Measurements from ENCODE around the gene COL21A1. TPM values are rescaled to one million over a fixed set of nuclear protein-coding genes. Genes with fewer than 3 reads are reported as not detected.
"Not testable (repeated sequence)": the region's sequence is repeated elsewhere in the genome, so short reads cannot be mapped to it uniquely, and the experiment has no call there.

COL21A1 gene
- total RNA-seq, 1 donor: 19.2 TPM

DNA sequence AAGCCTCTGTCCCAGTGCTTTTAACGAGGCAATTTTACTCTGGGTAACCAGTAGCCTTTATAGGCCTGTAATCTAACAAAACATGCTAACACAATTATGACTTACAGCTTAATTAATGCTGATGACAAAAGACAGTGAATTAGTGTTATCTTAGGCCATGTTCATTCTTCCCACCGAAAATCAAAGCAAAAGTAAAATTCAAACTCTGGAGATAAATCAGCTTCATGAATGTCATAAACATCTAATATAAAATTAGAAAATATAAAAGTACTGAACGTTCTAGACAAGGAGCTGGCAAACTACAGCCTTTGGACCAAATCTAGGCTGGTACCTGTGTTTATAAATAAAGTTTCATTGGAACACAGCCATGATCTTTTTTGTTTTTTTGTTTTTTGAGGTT is 18.6 kb upstream of the COL21A1 start:
- no peak for DNase-seq (ENCODE audit: insufficient read length, low spot score, missing footprints)
- Histone ChIP-seq H3K9me3 (ENCODE audit: low read depth, low read length) (no peaks in the 10 kb centered on the region), H3K4me2 (ENCODE audit: insufficient read depth, low read length) (no peak overlapping the region), H3K79me2 (ENCODE audit: insufficient read depth, low read length) (no peaks in the 10 kb centered on the region), H2AFZ (ENCODE audit: low read length) (no peak overlapping the region), H3K4me1 (ENCODE audit: insufficient read depth, low read length) (no peaks in the 10 kb centered on the region), H4K20me1 (ENCODE audit: insufficient read depth, low read length) (no peaks in the 10 kb centered on the region), H3K27me3 (ENCODE audit: insufficient read depth, low read length) (no peaks in the 10 kb centered on the region), H3K4me3 (ENCODE audit: insufficient read depth, low read length) (no peak overlapping the region), H3K36me3 (ENCODE audit: insufficient read depth, low read length) (no peaks in the 10 kb centered on the region), H3K27ac (ENCODE audit: low read depth, low read length) (no peak overlapping the region)
- TF ChIP-seq, protein P1, sequence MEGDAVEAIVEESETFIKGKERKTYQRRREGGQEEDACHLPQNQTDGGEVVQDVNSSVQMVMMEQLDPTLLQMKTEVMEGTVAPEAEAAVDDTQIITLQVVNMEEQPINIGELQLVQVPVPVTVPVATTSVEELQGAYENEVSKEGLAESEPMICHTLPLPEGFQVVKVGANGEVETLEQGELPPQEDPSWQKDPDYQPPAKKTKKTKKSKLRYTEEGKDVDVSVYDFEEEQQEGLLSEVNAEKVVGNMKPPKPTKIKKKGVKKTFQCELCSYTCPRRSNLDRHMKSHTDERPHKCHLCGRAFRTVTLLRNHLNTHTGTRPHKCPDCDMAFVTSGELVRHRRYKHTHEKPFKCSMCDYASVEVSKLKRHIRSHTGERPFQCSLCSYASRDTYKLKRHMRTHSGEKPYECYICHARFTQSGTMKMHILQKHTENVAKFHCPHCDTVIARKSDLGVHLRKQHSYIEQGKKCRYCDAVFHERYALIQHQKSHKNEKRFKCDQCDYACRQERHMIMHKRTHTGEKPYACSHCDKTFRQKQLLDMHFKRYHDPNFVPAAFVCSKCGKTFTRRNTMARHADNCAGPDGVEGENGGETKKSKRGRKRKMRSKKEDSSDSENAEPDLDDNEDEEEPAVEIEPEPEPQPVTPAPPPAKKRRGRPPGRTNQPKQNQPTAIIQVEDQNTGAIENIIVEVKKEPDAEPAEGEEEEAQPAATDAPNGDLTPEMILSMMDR (IDR thresholded peaks at IDR 0.05; ENCODE audit: extremely low read depth, low read depth, low read length): no peak

DNA sequence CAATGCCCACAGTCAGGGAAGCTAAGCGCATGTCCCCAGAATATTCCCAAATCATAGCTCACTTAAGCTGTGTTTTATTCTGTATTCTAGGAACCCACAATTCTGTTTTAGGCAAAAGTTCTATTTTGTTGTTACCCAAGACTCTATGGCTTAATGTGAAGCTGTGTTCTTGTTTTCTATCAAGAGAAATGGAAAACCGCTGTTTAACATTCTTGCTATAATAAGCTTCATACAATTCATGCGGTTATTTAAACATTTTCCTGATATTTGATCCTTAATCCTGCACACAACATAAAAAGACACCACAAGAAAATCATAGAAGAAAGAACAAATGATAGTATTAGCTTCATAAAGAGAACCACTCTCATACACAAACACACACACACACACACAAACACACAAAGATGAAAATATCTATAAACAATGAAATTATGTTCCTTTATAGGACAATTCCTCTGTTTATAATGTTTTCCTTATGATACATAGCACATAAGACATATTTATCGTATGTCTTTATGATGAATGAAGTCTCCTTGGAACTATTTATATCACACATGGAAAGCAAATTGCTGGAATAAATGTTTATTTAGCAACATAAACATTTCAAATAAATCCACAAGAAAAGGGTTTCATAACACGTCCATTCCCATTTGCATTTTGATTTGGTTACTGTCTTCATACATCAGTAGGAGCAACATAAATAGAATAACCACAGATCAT is 16.4 kb upstream of the COL21A1 start:
- no peak overlapping the region for H3K4me2 ChIP-seq (ENCODE audit: insufficient read depth, low read length)
- no peaks in the 10 kb centered on the region for H3K36me3 ChIP-seq (ENCODE audit: insufficient read depth, low read length)
- H2AFZ ChIP-seq (ENCODE audit: low read length): no peak overlapping the region
- peaks cover 7% of the 10 kb centered on the region for H3K4me1 ChIP-seq (ENCODE audit: insufficient read depth, low read length)
- TF ChIP-seq, protein P1 (IDR thresholded peaks at IDR 0.05; ENCODE audit: extremely low read depth, low read depth, low read length): no peak
- H3K9me3 ChIP-seq (ENCODE audit: low read depth, low read length): no peaks in the 10 kb centered on the region
- H3K79me2 ChIP-seq (ENCODE audit: insufficient read depth, low read length): no peaks in the 10 kb centered on the region
- no peaks in the 10 kb centered on the region for H4K20me1 ChIP-seq (ENCODE audit: insufficient read depth, low read length)
- no peak overlapping the region for H3K4me3 ChIP-seq (ENCODE audit: insufficient read depth, low read length)
- DNase-seq (ENCODE audit: insufficient read length, low spot score, missing footprints): no peak
- no peak overlapping the region for H3K27ac ChIP-seq (ENCODE audit: low read depth, low read length)
- H3K27me3 ChIP-seq (ENCODE audit: insufficient read depth, low read length): no peaks in the 10 kb centered on the region

DNA sequence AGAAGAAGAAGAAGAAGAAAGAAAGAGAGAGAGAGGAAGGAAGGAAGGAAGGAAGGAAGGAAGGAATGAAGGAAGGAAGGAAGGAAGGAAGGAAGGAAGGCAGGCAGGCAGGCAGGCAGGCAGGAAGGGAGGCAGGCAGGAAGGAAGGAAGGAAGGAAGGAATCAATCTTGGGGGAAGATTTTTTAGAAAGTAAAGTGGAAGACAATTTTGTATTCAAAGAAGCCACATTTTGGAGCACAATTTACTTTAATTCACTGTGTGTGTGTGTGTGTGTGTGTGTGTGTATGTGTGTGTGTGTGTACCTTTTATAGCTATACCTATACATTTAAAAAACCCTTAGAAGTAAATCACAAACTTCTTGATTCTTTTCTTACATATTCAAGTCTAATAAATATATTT is 13.2 kb upstream of the COL21A1 start:
- not testable (repeated sequence) for H3K4me2 ChIP-seq (ENCODE audit: insufficient read depth, low read length); H3K36me3 ChIP-seq (ENCODE audit: insufficient read depth, low read length); H3K27me3 ChIP-seq (ENCODE audit: insufficient read depth, low read length); H3K27ac ChIP-seq (ENCODE audit: low read depth, low read length); H3K9me3 ChIP-seq (ENCODE audit: low read depth, low read length); H3K79me2 ChIP-seq (ENCODE audit: insufficient read depth, low read length); H4K20me1 ChIP-seq (ENCODE audit: insufficient read depth, low read length); H2AFZ ChIP-seq (ENCODE audit: low read length); DNase-seq (ENCODE audit: insufficient read length, low spot score, missing footprints); H3K4me3 ChIP-seq (ENCODE audit: insufficient read depth, low read length)
- peaks cover 11% of the 10 kb centered on the region for H3K4me1 ChIP-seq (ENCODE audit: insufficient read depth, low read length)

- DNase-seq (ENCODE audit: insufficient read length, low spot score, missing footprints): peak; percentile 48
- Histone ChIP-seq H3K4me2 (ENCODE audit: insufficient read depth, low read length) (peak overlapping the region; percentile 46), H3K9me3 (ENCODE audit: low read depth, low read length) (no peaks in the 10 kb centered on the region), H2AFZ (ENCODE audit: low read length) (no peak overlapping the region), H3K4me3 (ENCODE audit: insufficient read depth, low read length) (no peak overlapping the region), H3K27ac (ENCODE audit: low read depth, low read length) (no peak overlapping the region), H3K4me1 (ENCODE audit: insufficient read depth, low read length) (peaks cover 11% of the 10 kb centered on the region), H3K27me3 (ENCODE audit: insufficient read depth, low read length) (no peaks in the 10 kb centered on the region), H4K20me1 (ENCODE audit: insufficient read depth, low read length) (no peaks in the 10 kb centered on the region), H3K79me2 (ENCODE audit: insufficient read depth, low read length) (no peaks in the 10 kb centered on the region), H3K36me3 (ENCODE audit: insufficient read depth, low read length) (no peaks in the 10 kb centered on the region)
- TF ChIP-seq, protein P1 (IDR thresholded peaks at IDR 0.05; ENCODE audit: extremely low read depth, low read depth, low read length): no peak
Observed at GRCh38 chr6:56259234-56260077, 12.1 kb upstream of the COL21A1 start.

Data from osteoblast (primary cell).